HCT116 (cell line): ENCODE data around the gene UGT2B7. TPM values are rescaled to one million over a fixed set of nuclear protein-coding genes. Genes with fewer than 3 reads are reported as not detected.
A peak's percentile ranks its signal among the peaks of the same experiment; 100 is the strongest.

Source experiments
- ATAC-seq: fragments of 200-7000 bp; cut with Tn5 transposase; 2 replicates; pipeline ENCODE4 v1.9.1; 2020; ENCODE audit warnings: mild to moderate bottlenecking, moderate library complexity
- BruUV-seq: library from RNA; stranded (reverse); fragments of 400-500 nt; replicated peaks from 2 replicates; lab custom pipeline; 2021; lab: Mats Ljungman, UMichigan
- CTCF ChIA-PET: fragments of 300-600 bp; sonication (Branson Sonifier 250); formaldehyde crosslinking; loops from one replicate; lab custom pipeline; 2021; ENCODE audit warnings: antibody characterized with exemption; lab: Charles Lee
- POLR2A ChIA-PET: fragments of 300-600, 350-600 bp; sonication (Branson Sonifier 250); formaldehyde crosslinking; loops from one replicate; lab custom pipeline; 2021; ENCODE audit warnings: antibody characterized with exemption; lab: Charles Lee
- RAD21 ChIA-PET, 2 experiments: fragments of 300-600 bp; sonication (Branson Sonifier 250); formaldehyde crosslinking; loops; one replicate each; lab custom pipeline; 2023; ENCODE audit warnings: low total read pairs in 2 of 2; ENCODE audit not compliant: uncharacterized antibody in 2 of 2, unreplicated experiment in 2 of 2, low non-redundant PET in 1 of 2; lab: Charles Lee
- DNase-seq: peaks from one replicate; pipeline ENCODE4 v3.0.0-alpha.2; 2010; ENCODE audit warnings: low read depth, low spot score
- H2AFZ ChIP-seq: fragments of 200-600 bp; shearing (Covaris generic), sonication (generic); 2 replicates; pipeline ENCODE4 v1.6.1; 2017; ENCODE audit warnings: low read depth, mixed run types, mixed read lengths, antibody characterized with exemption, low read length; ENCODE audit not compliant: poor library complexity, severe bottlenecking
- H3K27ac ChIP-seq: 2 replicates; pipeline ENCODE4 v1.5.1; 2012; ENCODE audit warnings: low read depth, low read length
- H3K27me3 ChIP-seq: fragments of 200-600 bp; sonication (generic); 2 replicates; pipeline ENCODE4 v1.6.1; 2016; ENCODE audit warnings: mixed run types, low read length, mixed read lengths; ENCODE audit not compliant: insufficient read depth
- H3K36me3 ChIP-seq, 2 experiments: fragments of 200-500 bp in 1 of 2; fragments of 200-600 bp in 1 of 2; sonication (Bioruptor generic) in 1 of 2; sonication (generic) in 1 of 2; 2 replicates each; pipeline versions ENCODE4 v1.5.1 to v1.6.1; 2014 to 2016; ENCODE audit warnings: low read length in 2 of 2, inconsistent platforms in 1 of 2, mixed read lengths in 1 of 2, mixed run types in 1 of 2; ENCODE audit not compliant: insufficient read depth in 2 of 2, control insufficient read depth in 1 of 2
- H3K4me1 ChIP-seq, 2 experiments: fragments of 200-600 bp in 1 of 2; sonication (generic) in 1 of 2; 2 replicates each; pipeline versions ENCODE4 v1.5.1 to v1.6.1; 2012 to 2017; ENCODE audit warnings: low read length in 2 of 2, inconsistent platforms in 1 of 2, mild to moderate bottlenecking in 1 of 2, mixed read lengths in 1 of 2, mixed run types in 1 of 2, moderate library complexity in 1 of 2; ENCODE audit not compliant: insufficient read depth in 2 of 2, control insufficient read depth in 1 of 2
- H3K4me2 ChIP-seq: fragments of 200-600 bp; sonication (generic); 2 replicates; pipeline ENCODE4 v1.6.1; 2017; ENCODE audit warnings: mixed run types, low read length, mixed read lengths
- H3K4me3 ChIP-seq, 2 experiments: fragments of 200-600 bp in 1 of 2; sonication (generic) in 1 of 2; replicated peaks in 1 of 2; 2 replicates each; pipeline ENCODE4 v1.5.1; 2011 to 2016; ENCODE audit warnings: low read length in 2 of 2, control low read depth in 1 of 2, low read depth in 1 of 2, mild to moderate bottlenecking in 1 of 2, mixed read lengths in 1 of 2, mixed run types in 1 of 2
- H3K79me2 ChIP-seq: fragments of 200-600 bp; sonication (generic); 2 replicates; pipeline ENCODE4 v1.6.1; 2017; ENCODE audit warnings: mild to moderate bottlenecking, mixed run types, low read length, moderate library complexity, mixed read lengths; ENCODE audit not compliant: insufficient read depth
- H3K9ac ChIP-seq: fragments of 200-600 bp; sonication (generic); 2 replicates; pipeline ENCODE4 v1.6.1; 2016; ENCODE audit warnings: low read length, mixed read lengths
- H3K9me2 ChIP-seq: fragments of 200-600 bp; sonication (generic), shearing (Covaris generic); 2 replicates; pipeline ENCODE4 v1.6.1; 2017; ENCODE audit warnings: mixed run types, mild to moderate bottlenecking, moderate library complexity; ENCODE audit not compliant: insufficient read depth
- H3K9me3 ChIP-seq, 2 experiments: fragments of 200-500 bp in 1 of 2; fragments of 200-600 bp in 1 of 2; sonication (Bioruptor generic) in 1 of 2; sonication (generic) in 1 of 2; 2 replicates each; pipeline ENCODE4 v1.6.1; 2014 to 2017; ENCODE audit warnings: low read length in 2 of 2, mixed read lengths in 2 of 2, inconsistent platforms in 1 of 2, low read depth in 1 of 2, mild to moderate bottlenecking in 1 of 2, mixed run types in 1 of 2, moderate library complexity in 1 of 2; ENCODE audit not compliant: control insufficient read depth in 1 of 2, insufficient read depth in 1 of 2
- H4K20me1 ChIP-seq: fragments of 200-600 bp; sonication (generic), shearing (Covaris generic); 2 replicates; pipeline ENCODE4 v1.6.1; 2017; ENCODE audit warnings: mixed run types, mild to moderate bottlenecking, moderate library complexity; ENCODE audit not compliant: insufficient read depth
- CEBPB ChIP-seq: IDR thresholded peaks from 2 replicates; pipeline ENCODE4 v1.6.1; 2012; ENCODE audit warnings: low read depth
- CTCF ChIP-seq, 3 experiments: fragments of 200-600 bp in 1 of 3; sonication (generic) in 1 of 3; IDR thresholded peaks in 2 of 3; conservative IDR thresholded peaks in 1 of 3; 2 replicates each; pipeline ENCODE4 v1.5.1; 2012 to 2017; ENCODE audit warnings: low read depth in 2 of 3, low read length in 2 of 3, antibody characterized with exemption in 1 of 3, borderline replicate concordance in 1 of 3, control low read depth in 1 of 3, mild to moderate bottlenecking in 1 of 3, mixed read lengths in 1 of 3, mixed run types in 1 of 3, moderate library complexity in 1 of 3; ENCODE audit not compliant: insufficient read depth in 1 of 3
- EZH2 ChIP-seq: fragments of 200-600 bp; sonication (generic); IDR thresholded peaks from 2 replicates; pipeline ENCODE4 v1.6.1; 2017; ENCODE audit warnings: antibody characterized with exemption, mixed run types
- EZH2phosphoT487 ChIP-seq: fragments of 200-600 bp; IDR thresholded peaks from 2 replicates; pipeline ENCODE4 v1.6.1; 2018; ENCODE audit warnings: antibody characterized with exemption, borderline replicate concordance
- POLR2A ChIP-seq: IDR thresholded peaks from 2 replicates; pipeline ENCODE4 v1.7.0; 2011; ENCODE audit warnings: borderline replicate concordance; ENCODE audit not compliant: insufficient read depth, insufficient read length; ENCODE audit errors: extremely low read depth
- ZFX ChIP-seq: fragments of 450-650 bp; IDR thresholded peaks from 2 replicates; pipeline ENCODE4 v1.6.1; 2017
- intact Hi-C: fragments of 100-400 bp; cut with micrococcal nuclease; formaldehyde crosslinking; loops from 2 replicates; pipeline ENCODE4 v1.10.0; 2022
- total RNA-seq: library from RNA; stranded (reverse); gene quantifications from one replicate; pipeline ENCODE4 v1.2.1, GENCODE V29; 2021; ENCODE audit not compliant: unreplicated experiment

Gene UGT2B7
- total RNA-seq, 1 experiment from 2014 or later, result not detected

GRCh38 chr4:69154021-69154420, 57.7 kb downstream of the UGT2B7 start:
- no peaks in the 10 kb centered on the region for H4K20me1 ChIP-seq
- no peak overlapping the region for H3K9ac ChIP-seq
- H3K27me3 ChIP-seq, result no peaks in the 10 kb centered on the region
- no peak overlapping the region for H3K4me2 ChIP-seq
- ChIA-PET POLR2A (no interaction called here), RAD21 (no interaction called here), CTCF (no interaction called here)
- no TSS peak for BruUV-seq
- H3K4me1 ChIP-seq, result no peaks in the 10 kb centered on the region
- no peak overlapping the region for H3K4me3 ChIP-seq
- DNase-seq, result no peak
- no peak overlapping the region for H3K27ac ChIP-seq
- H2AFZ ChIP-seq, result no peak overlapping the region
- H3K36me3 ChIP-seq, result no peaks in the 10 kb centered on the region
- no peaks in the 10 kb centered on the region for H3K9me2 ChIP-seq
- no peak for ATAC-seq
- no peaks in the 10 kb centered on the region for H3K9me3 ChIP-seq
- intact Hi-C loops, result no loop called here
- no peaks in the 10 kb centered on the region for H3K79me2 ChIP-seq
- TF ChIP-seq CTCF (IDR thresholded peaks at IDR 0.05 in 2 of 3, conservative IDR thresholded peaks at IDR 0.05 in 1 of 3; ENCODE audit: borderline replicate concordance in 1 of 3, insufficient read depth in 1 of 3, low read depth in 2 of 3, low read length in 2 of 3) (no peak), EZH2phosphoT487 (no peak)

GRCh38 chr4:69156913-69157312, 60.6 kb downstream of the UGT2B7 start:
- POLR2A ChIA-PET, result no interaction called here

More at GRCh38 chr4:69156913-69157312, 60.6 kb downstream of the UGT2B7 start:
- H3K4me2 ChIP-seq, result no peak overlapping the region
- peak; percentile 77 for ATAC-seq
- no TSS peak for BruUV-seq
- no peak overlapping the region for H2AFZ ChIP-seq
- H3K4me3 ChIP-seq, result no peak overlapping the region
- H4K20me1 ChIP-seq, result no peaks in the 10 kb centered on the region
- H3K79me2 ChIP-seq, result no peaks in the 10 kb centered on the region
- no peaks in the 10 kb centered on the region for H3K9me3 ChIP-seq
- CTCF ChIA-PET, result no interaction called here
- no peaks in the 10 kb centered on the region for H3K36me3 ChIP-seq
- RAD21 ChIA-PET, result no interaction called here
- no peak overlapping the region for H3K9ac ChIP-seq
- H3K9me2 ChIP-seq, result no peaks in the 10 kb centered on the region
- intact Hi-C loops, result no loop called here
- peak; percentile 7 for DNase-seq
- H3K27me3 ChIP-seq, result no peaks in the 10 kb centered on the region
- H3K27ac ChIP-seq, result no peak overlapping the region
- no peaks in the 10 kb centered on the region for H3K4me1 ChIP-seq
- TF ChIP-seq POLR2A (no peak), CTCF (IDR thresholded peaks at IDR 0.05 in 2 of 3, conservative IDR thresholded peaks at IDR 0.05 in 1 of 3; ENCODE audit: borderline replicate concordance in 1 of 3, insufficient read depth in 1 of 3, low read depth in 2 of 3, low read length in 2 of 3) (peak in 2 of 3 experiments; percentile 46 to 61; a peak in 4 of 6 replicates), CEBPB (no peak), EZH2 (no peak), ZFX (no peak)
